H1 (cell line): ENCODE data around the gene DPF3.

Experiments used
- CBX5 ChIP-seq: fragments of 300-800, 300-1000 bp; sonication (generic); IDR thresholded peaks from 2 replicates; pipeline ENCODE4 v1.7.1; 2016; ENCODE audit warnings: antibody characterized with exemption, low read length, low read depth
- EP300 ChIP-seq, 2 experiments: IDR thresholded peaks; 1 replicate in 1 of 2; 2 replicates in 1 of 2; pipeline ENCODE4 v1.6.1; 2011 to 2012; ENCODE audit warnings: low read depth in 2 of 2, low read length in 2 of 2, mild to moderate bottlenecking in 2 of 2, borderline replicate concordance in 1 of 2, inconsistent platforms in 1 of 2, moderate library complexity in 1 of 2
- EZH2 ChIP-seq: fragments of 200-600 bp; sonication (generic); IDR thresholded peaks from 2 replicates; pipeline ENCODE4 v1.7.1; 2012; ENCODE audit warnings: low read depth, mild to moderate bottlenecking, moderate library complexity, low read length, inconsistent platforms; ENCODE audit not compliant: severe bottlenecking
- GABPA ChIP-seq: IDR thresholded peaks from 2 replicates; pipeline ENCODE4 v1.6.1; 2011; ENCODE audit warnings: mild to moderate bottlenecking, low read length, moderate library complexity, borderline replicate concordance; ENCODE audit not compliant: insufficient read depth
- POLR2A ChIP-seq, 2 experiments: IDR thresholded peaks; 1 replicate in 1 of 2; 2 replicates in 1 of 2; pipeline ENCODE4 v1.6.1; 2011; ENCODE audit warnings: low read depth in 2 of 2, low read length in 2 of 2, mild to moderate bottlenecking in 2 of 2; ENCODE audit errors: control extremely low read depth in 1 of 2
- POLR2AphosphoS5 ChIP-seq: IDR thresholded peaks from 2 replicates; pipeline ENCODE4 v1.6.1; 2011; ENCODE audit warnings: low read depth, low read length
- RAD21 ChIP-seq, 2 experiments: IDR thresholded peaks in 1 of 2; conservative IDR thresholded peaks in 1 of 2; 2 replicates each; pipeline ENCODE4 v1.6.1; 2011; ENCODE audit warnings: low read depth in 2 of 2, low read length in 2 of 2, improper control_type of control experiment in 1 of 2, inconsistent platforms in 1 of 2, mild to moderate bottlenecking in 1 of 2, moderate library complexity in 1 of 2
- RFX5 ChIP-seq: IDR thresholded peaks from 2 replicates; pipeline ENCODE4 v1.6.1; 2011; ENCODE audit warnings: low read depth, low read length, improper control_type of control experiment, borderline replicate concordance
- SAP30 ChIP-seq: fragments of 300-600 bp; sonication (generic); IDR thresholded peaks from 2 replicates; pipeline ENCODE4 v1.7.1; 2012; ENCODE audit warnings: low read length, moderate library complexity, mild to moderate bottlenecking, inconsistent platforms; ENCODE audit not compliant: insufficient read depth, insufficient replicate concordance
- SIX5 ChIP-seq: IDR thresholded peaks from 2 replicates; pipeline ENCODE4 v1.6.1; 2011; ENCODE audit warnings: mild to moderate bottlenecking, low read depth, low read length
- SP1 ChIP-seq: IDR thresholded peaks from 2 replicates; pipeline ENCODE4 v1.6.1; 2011; ENCODE audit warnings: low read depth, low read length
- TAF1 ChIP-seq: IDR thresholded peaks from 2 replicates; pipeline ENCODE4 v1.6.1; 2011; ENCODE audit warnings: mild to moderate bottlenecking, low read depth, low read length
- TF ChIP-seq, protein P1 (sequence below), 3 experiments: IDR thresholded peaks; 1 replicate in 2 of 3; 2 replicates in 1 of 3; pipeline versions ENCODE4 v1.5.1 to v1.6.1; 2011; ENCODE audit warnings: low read length in 3 of 3, mild to moderate bottlenecking in 3 of 3, inconsistent platforms in 2 of 3, low read depth in 1 of 3, moderate library complexity in 1 of 3; ENCODE audit not compliant: insufficient read depth in 1 of 3; ENCODE audit errors: control extremely low read depth in 1 of 3

DNA sequence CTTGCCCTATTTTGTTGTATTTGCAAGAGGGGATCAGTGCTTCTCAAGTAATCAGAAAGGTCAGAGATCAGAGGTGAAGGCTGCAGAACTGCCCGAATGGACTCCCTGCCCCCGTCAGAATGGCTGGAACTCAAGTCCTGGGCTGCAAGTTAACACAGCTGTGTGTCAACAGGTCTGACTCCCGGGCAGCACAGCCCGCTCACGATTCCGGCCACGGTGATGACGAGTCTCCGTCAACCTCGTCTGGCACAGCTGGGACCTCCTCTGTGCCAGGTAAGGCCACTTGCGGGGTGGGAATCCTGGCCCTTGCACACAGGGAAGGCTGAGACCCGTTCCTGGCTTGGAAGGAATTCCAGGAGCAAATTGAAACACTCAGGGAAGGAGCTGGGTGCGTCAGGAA, 45.7 kb upstream of the DPF3 start:
- TF ChIP-seq TAF1 (no peak), SAP30 (no peak), POLR2A (IDR thresholded peaks at IDR 0.05; ENCODE audit: control extremely low read depth in 1 of 2, low read depth in 2 of 2, low read length in 2 of 2) (no peak), EP300 (IDR thresholded peaks at IDR 0.05; ENCODE audit: borderline replicate concordance in 1 of 2, low read depth in 2 of 2, low read length in 2 of 2) (no peak), GABPA (no peak), CBX5 (no peak), SP1 (no peak), EZH2 (no peak), POLR2AphosphoS5 (no peak), SIX5 (no peak), RFX5 (no peak), RAD21 (IDR thresholded peaks at IDR 0.05 in 1 of 2, conservative IDR thresholded peaks at IDR 0.05 in 1 of 2; ENCODE audit: low read depth in 2 of 2, low read length in 2 of 2) (no peak)
- TF ChIP-seq, protein P1, sequence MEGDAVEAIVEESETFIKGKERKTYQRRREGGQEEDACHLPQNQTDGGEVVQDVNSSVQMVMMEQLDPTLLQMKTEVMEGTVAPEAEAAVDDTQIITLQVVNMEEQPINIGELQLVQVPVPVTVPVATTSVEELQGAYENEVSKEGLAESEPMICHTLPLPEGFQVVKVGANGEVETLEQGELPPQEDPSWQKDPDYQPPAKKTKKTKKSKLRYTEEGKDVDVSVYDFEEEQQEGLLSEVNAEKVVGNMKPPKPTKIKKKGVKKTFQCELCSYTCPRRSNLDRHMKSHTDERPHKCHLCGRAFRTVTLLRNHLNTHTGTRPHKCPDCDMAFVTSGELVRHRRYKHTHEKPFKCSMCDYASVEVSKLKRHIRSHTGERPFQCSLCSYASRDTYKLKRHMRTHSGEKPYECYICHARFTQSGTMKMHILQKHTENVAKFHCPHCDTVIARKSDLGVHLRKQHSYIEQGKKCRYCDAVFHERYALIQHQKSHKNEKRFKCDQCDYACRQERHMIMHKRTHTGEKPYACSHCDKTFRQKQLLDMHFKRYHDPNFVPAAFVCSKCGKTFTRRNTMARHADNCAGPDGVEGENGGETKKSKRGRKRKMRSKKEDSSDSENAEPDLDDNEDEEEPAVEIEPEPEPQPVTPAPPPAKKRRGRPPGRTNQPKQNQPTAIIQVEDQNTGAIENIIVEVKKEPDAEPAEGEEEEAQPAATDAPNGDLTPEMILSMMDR (IDR thresholded peaks at IDR 0.05; ENCODE audit: control extremely low read depth in 1 of 3, insufficient read depth in 1 of 3, low read depth in 1 of 3, low read length in 3 of 3): no peak
